ENCODE data around the gene B4GALT2. TPM values are rescaled to one million over a fixed set of nuclear protein-coding genes. Genes with fewer than 3 reads are reported as not detected.
A peak's percentile ranks its signal among the peaks of the same experiment; 100 is the strongest.

The B4GALT2 gene
- total RNA-seq, 1 donor from 2014 or later = 66.3 TPM

GRCh38 chr1:44027320-44027719 lies 48.3 kb downstream of the B4GALT2 start:
- DNase-seq (ENCODE audit: low spot score) = no peak

GRCh38 chr1:44029260-44029910 lies 50.4 kb downstream of the B4GALT2 start:
- DNase-seq (ENCODE audit: low spot score) = no peak

GRCh38 chr1:44029911-44030604 lies 51.0 kb downstream of the B4GALT2 start:
- peak; percentile 95 for DNase-seq (ENCODE audit: low spot score)

GRCh38 chr1:44030605-44031251 lies 51.7 kb downstream of the B4GALT2 start:
- DNase-seq (ENCODE audit: low spot score) = no peak

- no peak for DNase-seq (ENCODE audit: low spot score)
These were observed 52.5 kb downstream of the B4GALT2 start, which contains the start of gene SLC6A9 for GRCh38 chr1:44031252-44032169. Gene SLC6A9 (minus strand): TSS chr1:44031462. CDS start chr1:44024277, 7,185 bp downstream.

GRCh38 chr1:44032170-44032790 lies 53.3 kb downstream of the B4GALT2 start:
- no peak for DNase-seq (ENCODE audit: low spot score)

GRCh38 chr1:44033041-44033575 lies 54.1 kb downstream of the B4GALT2 start:
- no peak for DNase-seq (ENCODE audit: low spot score)

GRCh38 chr1:44033756-44034155 lies 54.7 kb downstream of the B4GALT2 start:
- no peak for DNase-seq (ENCODE audit: low spot score)

- peak; percentile 77 for DNase-seq (ENCODE audit: low spot score)
These were observed 55.4 kb downstream of the B4GALT2 start for GRCh38 chr1:44034423-44034822.

- peak; percentile 77 for DNase-seq (ENCODE audit: low spot score)
These were observed 56.1 kb downstream of the B4GALT2 start for GRCh38 chr1:44034976-44035716.

- peak; percentile 85 for DNase-seq (ENCODE audit: low spot score)
These were observed 56.9 kb downstream of the B4GALT2 start for GRCh38 chr1:44035726-44036408.

GRCh38 chr1:44036409-44037139 lies 57.6 kb downstream of the B4GALT2 start:
- DNase-seq (ENCODE audit: low spot score) = peak; percentile 74

- DNase-seq (ENCODE audit: low spot score) = peak; percentile 53
These were observed 58.1 kb downstream of the B4GALT2 start for GRCh38 chr1:44037154-44037553.

- no peak for DNase-seq (ENCODE audit: low spot score)
These were observed 60.1 kb downstream of the B4GALT2 start for GRCh38 chr1:44038876-44039657.

- no peak for DNase-seq (ENCODE audit: low spot score)
These were observed 61.4 kb downstream of the B4GALT2 start for GRCh38 chr1:44040418-44040817.
